GM12892 (cell line): ENCODE results near the gene RBBP5.

Experiments
- POLR2A ChIP-seq: IDR thresholded peaks from 2 replicates; pipeline ENCODE4 v1.6.1; 2011; ENCODE audit warnings: low read depth, low read length, control low read depth
- POLR2AphosphoS5 ChIP-seq: IDR thresholded peaks from 2 replicates; pipeline ENCODE4 v1.6.1; 2011; ENCODE audit warnings: low read depth, low read length, control low read depth

- TF ChIP-seq POLR2A (no peak), POLR2AphosphoS5 (no peak)
These were observed 48.9 kb downstream of the RBBP5 start for GRCh38 chr1:205072881-205073280.
